Activated CD8-positive, alpha-beta memory T cell treated with anti-CD3 and anti-CD28 coated beads, Interleukin-2, amount 50 U/mL, for 24 hours (primary cell): ENCODE measurements around the gene PDGFRA.

ENCODE experiments used
- DNase-seq: peaks from one replicate; pipeline ENCODE4 v3.0.0-alpha.2; 2020; ENCODE audit errors: extremely low read depth

Gene PDGFRA

GRCh38 chr4:54228961-54229501 lies at the start of gene PDGFRA:
PDGFRA (plus strand) TSS chr4:54229293; CDS start chr4:54258769, 29,476 bp downstream.
- DNase-seq = no peak

DNA sequence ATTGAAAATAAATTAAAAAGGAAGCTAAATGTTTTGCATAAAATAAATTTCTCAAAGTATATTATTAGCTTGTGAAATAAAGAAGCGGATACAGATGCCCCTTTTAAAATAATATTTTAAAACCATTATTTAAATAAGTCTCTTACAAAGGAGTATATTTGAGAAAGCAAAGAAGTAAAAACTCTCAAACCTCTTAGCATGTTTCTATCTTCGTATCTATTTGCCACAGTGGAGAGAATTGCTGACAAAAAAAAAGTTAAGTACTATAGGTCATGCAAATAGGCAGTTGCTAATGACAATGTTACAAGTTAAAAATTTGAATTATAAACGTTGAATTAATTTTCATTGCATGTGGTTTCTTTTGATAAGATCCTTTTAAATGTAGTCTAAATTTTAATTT lies 44.5 kb upstream of the PDGFRA start:
- no peak for DNase-seq

DNA sequence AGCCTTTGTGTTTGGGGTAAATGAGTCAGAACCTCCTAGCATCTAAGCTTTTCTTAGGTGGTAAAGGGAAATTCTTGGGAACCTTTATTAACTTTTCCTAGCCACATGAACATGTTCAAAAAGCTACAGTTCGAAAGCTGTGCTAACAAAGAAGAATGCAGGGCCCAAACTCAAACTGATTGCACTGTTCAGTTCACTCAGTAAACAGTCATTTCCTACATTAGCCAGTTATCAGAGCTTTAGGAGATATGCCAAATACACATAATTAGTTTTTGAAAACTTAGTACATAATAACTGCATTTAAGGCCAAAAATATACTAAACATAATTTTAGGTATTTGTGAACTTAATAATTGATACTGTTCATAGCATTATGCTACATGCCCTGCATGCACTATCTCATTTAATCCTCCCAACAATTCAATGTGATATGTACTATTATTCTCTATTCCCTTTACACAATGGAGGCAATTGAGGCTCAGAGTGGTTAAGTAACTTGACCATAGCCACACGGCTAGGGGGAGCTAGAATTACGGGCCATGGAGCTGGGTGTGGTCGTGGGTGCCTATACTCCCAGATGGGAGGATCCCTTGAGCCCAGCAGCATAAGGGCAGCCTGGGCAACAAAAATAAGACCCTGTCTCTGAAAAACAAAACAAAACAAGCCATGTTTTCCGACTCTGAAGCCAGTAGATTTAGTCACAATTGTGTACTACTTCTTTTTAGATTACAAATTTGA lies 43.9 kb upstream of the PDGFRA start:
- DNase-seq = no peak

DNA sequence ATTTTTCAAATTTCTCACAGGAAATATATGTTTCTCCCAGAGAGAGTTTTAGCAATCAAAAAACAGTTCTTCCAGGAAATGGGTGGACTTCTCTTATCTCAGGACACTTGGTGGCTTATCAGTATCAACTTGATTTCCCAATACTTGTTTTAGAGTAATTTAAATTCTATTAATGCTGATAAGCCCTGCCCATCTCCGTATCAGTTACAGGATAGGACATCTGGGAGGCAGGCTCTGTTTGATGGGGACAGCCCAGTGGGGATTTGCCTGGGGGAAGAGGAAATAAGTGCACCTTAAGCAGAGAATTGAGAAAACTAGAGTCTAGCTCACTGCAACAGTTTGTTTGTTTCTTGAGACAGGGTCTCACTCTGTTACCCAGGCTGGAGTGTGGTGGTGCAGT lies 43.2 kb upstream of the PDGFRA start:
- DNase-seq = no peak

- no peak for DNase-seq
Observed at GRCh38 chr4:54186371-54186770, 42.7 kb upstream of the PDGFRA start.

DNA sequence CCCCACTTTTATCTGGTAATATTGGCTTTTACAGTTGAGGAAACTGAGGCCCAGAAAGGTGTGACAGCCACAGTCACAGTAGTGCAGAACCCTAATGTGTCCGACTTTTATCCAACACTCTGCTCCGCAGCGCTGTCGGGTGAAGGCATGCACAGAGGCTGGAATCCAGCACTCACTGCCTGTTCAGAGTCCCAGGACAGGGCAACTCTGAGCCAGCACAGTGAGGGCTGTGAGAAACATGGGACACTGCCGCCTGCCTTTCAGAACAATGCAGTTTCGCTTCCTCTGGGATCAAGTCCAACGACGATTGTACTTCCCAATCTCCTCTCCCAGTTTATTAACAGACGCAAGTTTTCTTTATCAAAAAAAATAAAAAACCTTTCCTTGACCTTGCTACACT lies 41.9 kb upstream of the PDGFRA start:
- DNase-seq = no peak

DNA sequence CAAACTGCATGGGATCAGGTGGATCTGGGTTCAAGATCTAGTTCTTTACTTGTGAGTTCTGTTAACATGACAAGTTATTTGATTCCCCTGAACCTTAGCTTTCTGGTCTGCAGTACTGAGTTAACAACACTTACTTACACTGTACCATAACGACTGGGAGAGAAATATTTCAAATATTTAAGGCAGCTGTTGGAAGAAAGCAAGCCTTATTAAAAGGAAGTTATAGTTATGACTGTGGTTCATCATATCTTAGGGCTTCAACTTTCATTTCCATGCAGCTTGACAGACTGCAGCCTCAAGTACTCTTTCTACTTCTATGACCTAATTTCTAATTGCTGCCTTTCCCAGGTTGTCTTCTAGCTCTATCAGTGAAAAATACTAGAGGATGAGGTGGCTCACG lies 40.0 kb upstream of the PDGFRA start:
- no peak for DNase-seq

GRCh38 chr4:54192811-54193210 lies 36.3 kb upstream of the PDGFRA start:
- DNase-seq = no peak

- no peak for DNase-seq
Observed at GRCh38 chr4:54197926-54198325, 31.2 kb upstream of the PDGFRA start.

GRCh38 chr4:54199919-54200318 lies 29.2 kb upstream of the PDGFRA start:
- no peak for DNase-seq

- DNase-seq = no peak
Observed at GRCh38 chr4:54209617-54210016, 19.5 kb upstream of the PDGFRA start.

GRCh38 chr4:54213001-54213400 lies 16.1 kb upstream of the PDGFRA start:
- DNase-seq = no peak

DNA sequence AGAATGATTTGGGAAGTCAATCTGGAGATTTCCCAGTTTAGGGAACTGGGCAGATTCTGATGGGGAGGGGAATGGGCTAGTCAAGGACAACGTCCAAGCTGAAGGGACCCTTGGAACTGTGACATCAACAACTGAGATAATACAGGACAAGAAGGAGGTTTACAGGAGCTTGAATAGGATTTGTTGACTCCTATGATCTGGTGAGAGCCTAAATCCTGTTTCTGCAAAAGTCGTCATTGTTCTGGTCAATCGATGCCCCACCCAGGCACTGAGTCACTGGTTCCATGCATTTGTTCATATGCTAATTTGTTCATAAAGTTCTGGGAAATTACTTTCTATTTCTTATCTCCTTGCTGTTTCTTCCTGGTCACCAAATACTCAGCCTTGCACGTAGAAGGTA lies 15.3 kb upstream of the PDGFRA start:
- no peak for DNase-seq

- DNase-seq = no peak
Observed at GRCh38 chr4:54215379-54216077, 13.6 kb upstream of the PDGFRA start.

DNA sequence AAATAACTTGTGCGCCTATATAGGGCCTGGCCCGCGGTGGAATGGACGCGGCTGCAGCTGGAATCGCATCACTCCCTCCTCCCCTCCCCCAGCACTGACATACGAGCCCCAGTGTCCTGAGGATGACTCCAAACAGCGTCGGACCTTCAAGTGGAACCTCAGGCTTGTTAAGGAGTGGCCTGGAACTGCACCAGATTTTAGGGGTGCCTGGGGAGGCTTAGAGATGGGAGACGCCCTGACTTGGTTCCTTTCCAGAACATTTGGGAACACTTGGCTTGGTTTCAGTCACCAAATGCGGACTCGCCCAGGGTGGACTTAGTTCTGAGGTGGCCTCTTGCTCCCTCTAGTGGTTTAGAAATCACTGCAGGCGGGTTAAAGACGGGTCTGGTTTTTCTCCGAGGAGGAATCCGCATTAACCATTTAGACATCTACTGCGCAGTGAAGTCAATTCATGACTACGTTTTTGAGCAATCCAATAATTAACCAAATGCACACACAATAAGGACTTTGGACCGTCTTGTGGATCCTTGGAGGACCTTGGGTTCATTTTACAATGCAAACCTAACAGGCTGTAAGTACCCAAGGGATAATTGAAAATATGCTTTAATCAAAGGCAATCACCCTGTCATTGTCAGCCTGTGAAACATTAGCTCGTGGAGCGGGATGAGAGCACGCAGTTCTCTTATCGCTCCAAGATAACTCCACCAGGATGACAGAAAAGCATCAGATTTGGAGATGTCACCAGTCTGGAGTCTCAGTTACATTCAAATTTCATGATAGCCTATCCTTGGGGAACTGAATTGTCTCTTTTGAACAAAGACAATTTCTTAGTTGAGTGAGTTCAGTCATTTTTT lies 11.2 kb upstream of the PDGFRA start:
- DNase-seq = no peak

DNA sequence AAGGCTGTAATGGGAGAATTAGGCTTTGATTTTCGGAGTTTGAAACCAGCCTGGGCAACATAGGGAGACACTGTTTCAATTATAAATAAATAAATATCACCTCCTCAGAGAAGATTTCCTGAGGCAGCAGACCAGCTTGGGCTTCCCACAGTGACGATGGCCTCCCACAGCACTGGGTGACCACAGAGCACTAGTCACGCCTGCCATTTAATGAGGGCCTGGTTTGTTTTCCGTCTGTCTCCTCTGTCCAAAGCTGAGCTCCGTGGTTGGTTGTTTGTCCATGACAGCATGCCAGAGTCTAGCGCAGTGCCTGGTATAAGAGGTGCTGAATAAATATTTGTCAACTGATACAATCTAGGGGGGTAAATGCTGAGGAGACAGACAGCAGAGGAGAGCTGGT lies 10.4 kb upstream of the PDGFRA start:
- DNase-seq = no peak

DNA sequence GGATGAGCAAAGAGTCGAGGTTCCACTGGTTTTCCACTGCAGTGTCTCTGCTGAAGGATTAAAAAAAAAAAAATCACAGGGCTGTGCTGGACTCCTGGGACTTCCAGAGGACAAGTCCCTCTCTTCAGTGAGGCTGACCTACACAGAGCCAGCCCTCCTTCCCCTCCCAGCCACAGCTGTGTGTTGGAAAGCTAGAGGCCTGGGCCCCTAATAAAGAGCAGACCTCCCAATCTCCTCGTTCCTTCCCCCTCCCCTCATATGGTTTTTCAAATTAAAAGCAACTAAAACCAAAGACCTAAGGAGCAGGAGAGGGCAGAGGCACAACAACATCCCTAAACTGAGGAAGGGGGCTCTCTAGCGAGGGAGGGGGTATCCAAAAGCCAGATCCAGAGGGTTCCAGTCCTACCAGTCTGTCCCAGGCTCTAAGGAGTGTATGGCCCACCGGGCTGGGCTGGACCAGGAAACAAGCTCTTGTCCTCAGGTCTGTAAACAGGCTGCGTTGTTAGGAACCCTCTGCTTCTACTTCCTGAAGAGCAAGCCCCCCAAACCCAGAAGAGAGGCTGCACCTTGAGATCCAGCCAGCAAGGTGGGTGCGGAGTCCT lies 4.0 kb upstream of the PDGFRA start:
- DNase-seq = no peak

DNA sequence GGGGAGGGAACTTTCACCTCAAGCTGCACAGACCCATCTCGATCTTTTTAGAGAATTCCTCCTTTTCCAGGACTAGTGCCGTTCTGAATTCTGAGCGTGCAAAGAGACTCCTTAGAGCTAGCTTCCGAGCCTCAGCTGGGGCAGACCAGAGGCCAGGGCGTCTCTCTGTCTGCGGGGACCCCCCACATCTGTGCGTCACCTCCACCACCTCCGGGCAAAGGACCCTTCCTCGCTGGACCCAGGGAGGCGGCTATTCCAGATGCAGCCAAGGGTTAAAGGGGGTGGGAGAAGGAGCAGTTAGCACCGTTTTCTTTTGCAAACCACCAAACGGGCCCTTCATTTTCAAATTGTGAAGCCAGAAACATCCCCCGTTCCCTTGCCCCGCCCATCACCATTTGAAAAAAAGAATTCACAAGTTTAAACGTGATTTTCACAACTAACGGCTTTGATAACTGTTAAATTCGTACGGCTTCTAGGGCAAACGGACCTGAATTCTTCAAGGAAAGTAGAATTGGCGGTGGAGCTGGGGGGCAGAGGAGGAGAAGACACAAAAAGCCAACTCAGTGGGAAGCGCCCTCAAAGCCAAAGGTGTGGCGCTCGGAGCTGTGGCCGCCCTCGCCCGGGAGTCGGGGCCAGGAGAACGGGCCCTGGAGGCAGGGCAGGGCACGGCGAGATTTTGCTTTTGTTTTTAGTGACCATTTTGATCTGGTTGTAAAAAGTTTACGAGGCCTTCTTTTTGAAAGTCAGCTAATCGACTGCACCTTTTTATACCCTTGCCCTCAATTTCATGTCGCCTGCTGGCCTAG lies 3.3 kb upstream of the PDGFRA start:
- DNase-seq = no peak

- DNase-seq = no peak
Observed at GRCh38 chr4:54226404-54227255, 2.5 kb upstream of the PDGFRA start.
